Measurements from ENCODE around the gene HOXB2. TPM values are rescaled to one million over a fixed set of nuclear protein-coding genes. Genes with fewer than 3 reads are reported as not detected.
A peak's percentile ranks its signal among the peaks of the same experiment; 100 is the strongest.

Gene HOXB2
- polyA plus RNA-seq, 3 donors = 1.6 to 3.8 (median 3.3) TPM

GRCh38 chr17:48579760-48580554, 35.0 kb upstream of the HOXB2 start:
- intact Hi-C loops (cut with micrococcal nuclease) = no loop called here
- no peak overlapping the region for H3K4me3 ChIP-seq (replicated peaks in 1 of 3; ENCODE audit: low read depth in 2 of 3, low read length in 3 of 3)
- TF ChIP-seq CTCF (IDR thresholded peaks at IDR 0.05) = no peak
- WGBS (ENCODE audit: insufficient coverage) = 13% methylated on average over 7 of the region's 26 CpGs
- no peaks in the 10 kb centered on the region for H3K79me2 ChIP-seq (ENCODE audit: insufficient read depth, low read length)
- H3K27ac Mint-ChIP-seq = no peak overlapping the region
- H3K9me3 Mint-ChIP-seq = peaks cover 4 to 45% (median 27%) of the 10 kb centered on the region in 7 donors
- H3K4me1 ChIP-seq (ENCODE audit: control insufficient read depth in 1 of 2, insufficient read depth in 2 of 2, low read length in 2 of 2) = peaks cover 32 to 50% of the 10 kb centered on the region in 2 donors
- H2AFZ ChIP-seq (ENCODE audit: insufficient read depth, low read depth, low read length, poor library complexity, severe bottlenecking) = no peak overlapping the region
- peaks cover 86 to 95% (median 90%) of the 10 kb centered on the region in 3 donors for H3K27me3 Mint-ChIP-seq (ENCODE audit: low read depth in 3 of 3)
- H3K4me2 ChIP-seq (replicated peaks; ENCODE audit: extremely low read depth, low read length, poor library complexity, severe bottlenecking) = no peak overlapping the region
- H3K9me3 ChIP-seq (replicated peaks in 1 of 2; ENCODE audit: control insufficient read depth in 1 of 2, insufficient read depth in 1 of 2, low read length in 2 of 2) = peaks cover 0 to 24% of the 10 kb centered on the region in 2 donors
- peaks cover 77 to 93% of the 10 kb centered on the region in 2 donors for H3K27me3 ChIP-seq (ENCODE audit: control insufficient read depth in 2 of 2, insufficient read depth in 2 of 2, low read length in 2 of 2)
- H3K9ac ChIP-seq (ENCODE audit: insufficient read depth, low read length, poor library complexity, severe bottlenecking) = no peak overlapping the region
- peaks cover 13 to 21% of the 10 kb centered on the region in 2 donors for H3K36me3 Mint-ChIP-seq
- DNase-seq = no peak
- peak overlapping the region; percentile 31 to 94 for H3K4me3 Mint-ChIP-seq
- no peaks in the 10 kb centered on the region for H4K20me1 ChIP-seq (ENCODE audit: insufficient read depth, low read length)
- no peaks in the 10 kb centered on the region for H3K36me3 ChIP-seq (replicated peaks in 1 of 2; ENCODE audit: control insufficient read depth in 1 of 2, insufficient read depth in 2 of 2, low read length in 2 of 2)
- peaks cover 49% of the 10 kb centered on the region for H3K4me1 Mint-ChIP-seq
- no peak overlapping the region for H3K27ac ChIP-seq (ENCODE audit: low read depth in 1 of 2, low read length in 2 of 2)

- H3K9ac ChIP-seq (ENCODE audit: insufficient read depth, low read length, poor library complexity, severe bottlenecking) = no peak overlapping the region
- H3K79me2 ChIP-seq (ENCODE audit: insufficient read depth, low read length) = no peaks in the 10 kb centered on the region
- TF ChIP-seq CTCF (IDR thresholded peaks at IDR 0.05) = no peak
- H4K20me1 ChIP-seq (ENCODE audit: insufficient read depth, low read length) = no peaks in the 10 kb centered on the region
- peaks cover 13 to 21% of the 10 kb centered on the region in 2 donors for H3K36me3 Mint-ChIP-seq
- peaks cover 0 to 24% of the 10 kb centered on the region in 2 donors for H3K9me3 ChIP-seq (replicated peaks in 1 of 2; ENCODE audit: control insufficient read depth in 1 of 2, insufficient read depth in 1 of 2, low read length in 2 of 2)
- peak overlapping the region in 1 of 3 experiments; percentile 86 for H3K4me3 ChIP-seq (replicated peaks in 1 of 3; ENCODE audit: low read depth in 2 of 3, low read length in 3 of 3)
- peaks cover 31 to 49% of the 10 kb centered on the region in 2 donors for H3K4me1 ChIP-seq (ENCODE audit: control insufficient read depth in 1 of 2, insufficient read depth in 2 of 2, low read length in 2 of 2)
- DNase-seq = no peak
- no peak overlapping the region for H2AFZ ChIP-seq (ENCODE audit: insufficient read depth, low read depth, low read length, poor library complexity, severe bottlenecking)
- peaks cover 4 to 41% (median 24%) of the 10 kb centered on the region in 7 donors for H3K9me3 Mint-ChIP-seq
- no peaks in the 10 kb centered on the region for H3K36me3 ChIP-seq (replicated peaks in 1 of 2; ENCODE audit: control insufficient read depth in 1 of 2, insufficient read depth in 2 of 2, low read length in 2 of 2)
- no peak overlapping the region for H3K27ac ChIP-seq (ENCODE audit: low read depth in 1 of 2, low read length in 2 of 2)
- H3K27ac Mint-ChIP-seq = no peak overlapping the region
- H3K27me3 ChIP-seq (ENCODE audit: control insufficient read depth in 2 of 2, insufficient read depth in 2 of 2, low read length in 2 of 2) = peaks cover 76 to 93% of the 10 kb centered on the region in 2 donors
- peaks cover 49% of the 10 kb centered on the region for H3K4me1 Mint-ChIP-seq
- peaks cover 86 to 90% (median 90%) of the 10 kb centered on the region in 3 donors for H3K27me3 Mint-ChIP-seq (ENCODE audit: low read depth in 3 of 3)
- peak overlapping the region; percentile 99 for H3K4me2 ChIP-seq (replicated peaks; ENCODE audit: extremely low read depth, low read length, poor library complexity, severe bottlenecking)
- peak overlapping the region; percentile 81 to 94 for H3K4me3 Mint-ChIP-seq
- no CpG with 5 or more reads among the region's 7 CpGs for WGBS (ENCODE audit: insufficient coverage)
- intact Hi-C loops (cut with micrococcal nuclease) = no loop called here
Observed at GRCh38 chr17:48579471-48579759, 34.5 kb upstream of the HOXB2 start.

All from CD14-positive monocyte (primary cell).